Left renal pelvis (tissue), 4 donors: ENCODE data around the gene MAGI1. TPM values are rescaled to one million over a fixed set of nuclear protein-coding genes. Genes with fewer than 3 reads are reported as not detected.

Experiments used
- DNase-seq, 4 donors: peaks; one replicate each; pipeline ENCODE4 v3.0.0-alpha.2; 2013; ENCODE audit warnings: low read depth in 4 of 4, low spot score in 3 of 4
- polyA plus RNA-seq, 4 donors: library from polyadenylated mRNA; unstranded; fragments of 120-200 nt; gene quantifications; one replicate each; pipeline ENCODE4 v1.2.1, GENCODE V29; 2013; ENCODE audit not compliant: insufficient read length in 4 of 4

The MAGI1 gene
- polyA plus RNA-seq, 4 donors: 9.3 to 33.8 (median 26.9) TPM

DNA sequence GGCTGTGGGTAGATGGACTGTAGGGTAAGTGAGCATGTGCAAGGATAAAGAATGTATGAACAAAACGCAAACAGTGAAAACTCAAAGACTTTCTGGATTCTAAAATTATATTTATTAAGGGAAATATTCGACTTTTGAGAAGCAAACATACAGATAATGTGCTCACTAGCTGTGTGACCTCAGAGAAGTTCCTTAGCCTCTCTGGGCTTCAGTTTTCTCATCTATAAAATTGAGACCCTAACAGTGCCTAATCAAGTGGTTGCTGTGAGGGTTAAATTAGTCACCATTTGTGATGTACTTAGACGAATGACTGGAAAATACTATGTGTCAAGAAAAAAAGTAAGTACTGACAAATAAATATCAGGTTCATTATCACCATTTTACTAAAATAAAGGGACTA is 261.7 kb downstream of the MAGI1 start:
- DNase-seq: no peak

DNA sequence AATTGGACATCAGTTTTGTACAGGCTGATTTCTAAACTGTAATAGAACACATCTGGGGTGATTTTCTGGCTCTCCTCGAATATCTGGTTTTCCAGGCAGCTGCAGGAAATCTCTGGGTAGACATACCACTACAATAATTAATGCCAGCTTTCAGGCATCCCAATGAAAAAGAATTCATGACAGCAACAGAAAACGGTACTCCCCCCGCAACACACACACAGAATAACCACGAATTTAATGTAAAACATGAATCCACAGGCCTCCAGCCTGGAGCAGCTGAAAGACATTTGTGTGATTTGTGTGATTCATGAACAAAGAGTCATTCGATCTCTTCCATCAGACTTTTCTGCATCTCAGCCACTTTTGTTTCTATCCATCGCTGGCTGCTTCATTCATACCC is 262.2 kb downstream of the MAGI1 start:
- no peak for DNase-seq

DNA sequence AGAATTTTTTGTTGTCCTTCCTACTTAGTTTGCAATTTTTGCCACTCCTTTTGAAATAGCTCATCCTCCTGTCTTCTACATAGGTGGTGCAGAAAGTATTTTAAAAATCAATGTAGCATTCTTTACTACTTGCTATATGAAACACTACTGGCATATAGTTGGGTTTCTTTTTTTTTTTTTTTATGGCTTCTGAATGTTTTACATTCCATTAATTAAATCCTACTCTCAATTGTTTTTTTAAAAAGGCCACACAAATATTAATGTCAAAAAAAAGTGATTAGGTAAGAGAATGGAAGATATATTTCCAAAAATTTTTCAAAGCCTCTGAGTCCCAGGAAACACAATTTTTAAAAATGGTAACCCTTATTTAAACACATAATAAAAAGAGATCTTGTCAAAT is 262.6 kb downstream of the MAGI1 start:
- no peak for DNase-seq

DNA sequence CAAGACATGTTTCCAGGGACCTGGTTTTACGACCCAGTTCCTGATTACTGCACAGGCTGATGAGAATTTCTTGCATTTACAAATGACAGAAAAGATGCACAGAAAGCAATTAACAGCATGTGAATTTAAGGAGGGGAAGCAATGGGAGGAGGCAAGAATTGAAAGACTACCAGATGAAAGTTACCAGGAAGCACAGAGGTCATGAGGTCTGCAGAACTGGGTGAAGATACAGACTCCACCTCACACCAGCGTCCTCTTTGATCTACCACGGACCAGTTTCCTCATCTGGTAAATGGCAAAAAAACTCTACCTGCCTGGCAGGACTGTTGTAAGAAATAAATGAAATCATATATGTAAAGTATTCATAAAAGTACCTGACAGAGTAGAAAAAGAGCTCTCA is 266.0 kb downstream of the MAGI1 start:
- no peak for DNase-seq

DNA sequence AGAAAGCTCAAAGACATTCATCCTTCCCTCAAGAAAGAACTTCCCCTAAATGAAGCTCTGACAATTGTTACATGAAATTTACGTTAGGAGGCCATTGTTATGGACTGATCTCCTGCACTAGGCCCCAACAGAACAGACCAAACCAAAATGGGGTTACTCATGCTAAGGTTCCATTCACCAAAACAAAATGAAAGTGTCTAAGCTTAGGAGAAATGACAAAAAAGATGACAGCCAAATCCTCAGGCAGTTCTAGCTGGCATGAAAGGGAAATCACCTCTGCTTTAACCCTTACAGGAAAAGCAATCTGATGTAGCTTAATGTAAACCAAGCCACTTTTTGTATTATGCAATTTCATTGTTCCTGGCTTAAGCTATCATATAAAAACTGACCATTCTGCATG is 271.2 kb downstream of the MAGI1 start:
- no peak for DNase-seq

DNA sequence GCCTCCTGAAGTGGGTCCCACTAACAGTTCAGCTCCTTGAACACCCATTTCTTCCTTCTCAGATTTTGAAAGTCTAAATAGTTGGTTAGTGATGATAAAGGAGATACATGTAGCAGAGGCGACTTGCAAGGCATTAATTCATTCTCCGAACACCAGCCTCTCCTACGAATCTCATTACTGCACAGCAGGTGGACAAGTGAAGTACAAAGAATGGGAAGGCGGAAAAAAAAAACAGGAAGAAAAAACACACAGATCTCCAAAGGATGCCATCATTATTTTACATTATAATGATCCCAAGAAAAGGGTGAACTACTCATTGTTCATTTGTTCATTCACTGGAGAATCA is 276.5 kb downstream of the MAGI1 start:
- no peak for DNase-seq

DNA sequence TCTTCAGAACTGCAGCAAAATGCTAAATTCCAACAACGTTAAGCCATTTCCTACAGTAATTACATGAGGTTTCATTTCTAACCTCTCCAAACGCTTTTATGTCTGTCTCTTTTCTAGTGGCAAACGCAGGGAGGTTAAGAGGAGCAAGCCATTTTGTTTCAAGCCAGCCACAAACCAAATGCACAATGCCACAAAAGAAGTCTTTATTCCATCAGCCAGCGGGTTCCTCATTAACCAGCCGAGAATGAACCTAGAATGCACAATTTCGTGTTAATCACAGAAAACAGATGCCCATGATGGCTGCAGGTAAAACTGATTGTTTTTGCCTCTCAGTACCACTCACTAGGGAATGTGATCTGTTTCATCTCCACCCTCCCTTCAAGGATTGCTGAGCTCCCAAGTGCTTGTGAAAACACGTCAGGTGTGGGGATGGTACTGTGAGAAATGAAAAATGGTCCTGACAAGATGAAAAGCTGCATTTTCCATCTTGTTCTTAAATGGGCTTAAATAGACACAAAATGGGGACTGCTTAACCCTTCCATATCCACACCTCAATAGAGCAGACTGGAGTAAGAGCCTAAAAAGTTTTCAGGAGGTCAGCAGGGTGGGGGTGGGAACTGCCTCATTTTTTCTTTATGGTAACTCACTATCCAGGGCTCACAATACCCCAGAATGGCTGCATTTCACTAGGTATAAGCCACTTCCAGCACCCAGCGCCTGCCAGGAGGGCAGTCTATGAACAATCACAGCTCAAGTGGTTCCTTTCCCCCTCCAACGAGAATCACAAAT is 277.1 kb downstream of the MAGI1 start:
- no peak for DNase-seq

DNA sequence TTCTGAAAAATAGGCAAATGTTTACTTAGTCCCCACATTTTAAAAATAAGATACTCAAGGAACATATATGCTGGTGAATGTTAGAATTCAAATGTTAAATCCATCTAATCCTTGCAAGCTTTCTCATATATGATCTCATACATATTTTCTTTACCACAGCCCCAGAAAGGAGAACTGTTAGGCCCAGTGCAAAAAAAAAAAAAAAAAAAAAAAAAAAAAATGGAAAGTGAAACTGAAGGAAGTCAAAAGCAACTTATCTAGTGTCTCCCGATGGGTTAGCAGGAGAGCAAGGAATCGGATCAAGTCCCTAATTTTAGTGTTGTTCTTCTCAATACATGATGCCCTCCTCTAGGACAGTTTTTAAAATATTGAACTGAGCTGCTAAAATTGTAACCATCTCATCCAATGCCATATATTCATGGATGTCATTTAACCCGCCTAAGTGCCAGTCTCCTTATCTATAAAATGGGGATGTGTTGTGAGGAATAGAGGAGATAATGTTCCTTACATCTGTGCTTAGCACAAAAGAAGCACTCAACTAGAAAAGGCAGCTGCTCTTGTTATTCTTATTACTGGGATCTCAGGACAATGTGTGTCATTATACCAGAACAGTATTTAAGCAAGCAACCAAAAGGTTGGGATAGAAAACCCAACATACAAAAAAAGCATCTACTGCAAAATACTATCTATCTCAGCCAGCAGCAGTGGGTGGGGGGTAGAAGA is 279.7 kb downstream of the MAGI1 start:
- DNase-seq: no peak

DNA sequence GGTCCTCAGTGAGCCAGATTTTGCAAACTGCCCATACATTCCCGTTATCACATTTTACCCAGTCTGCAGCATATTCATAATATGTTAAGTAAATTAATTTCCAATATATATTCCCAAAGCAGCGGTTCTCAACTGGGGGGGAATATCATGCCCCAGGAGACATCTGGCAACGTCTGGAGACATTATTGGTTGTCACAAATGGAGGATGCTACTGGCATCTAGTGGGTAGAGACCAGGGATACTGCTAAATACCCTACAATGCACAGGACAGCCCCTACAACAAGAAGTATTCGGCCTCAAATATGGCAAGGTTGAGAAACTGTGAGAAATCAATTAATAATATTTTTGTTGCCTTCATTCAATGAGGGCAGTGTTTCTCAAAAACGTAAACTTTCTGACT is 280.3 kb downstream of the MAGI1 start:
- DNase-seq: no peak

DNA sequence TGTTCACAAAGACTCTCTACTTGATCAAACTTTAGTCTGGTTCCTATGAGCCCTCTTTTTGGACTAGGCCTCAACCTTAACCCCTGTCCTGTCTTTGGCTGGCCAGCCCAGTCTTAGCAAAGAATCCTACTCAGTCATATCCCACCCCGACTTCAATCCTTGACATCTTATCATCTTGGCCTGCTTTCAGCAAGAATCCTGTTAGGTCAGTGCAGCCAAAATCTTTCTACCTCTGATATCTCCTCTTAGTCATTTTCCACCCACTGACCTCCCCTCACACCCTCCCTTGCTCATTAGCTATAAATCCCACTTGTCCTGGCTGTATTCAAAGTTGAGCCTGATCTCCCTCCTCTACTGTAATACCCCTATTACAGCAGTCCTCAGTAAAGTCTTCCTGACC is 286.1 kb downstream of the MAGI1 start:
- no peak for DNase-seq

DNA sequence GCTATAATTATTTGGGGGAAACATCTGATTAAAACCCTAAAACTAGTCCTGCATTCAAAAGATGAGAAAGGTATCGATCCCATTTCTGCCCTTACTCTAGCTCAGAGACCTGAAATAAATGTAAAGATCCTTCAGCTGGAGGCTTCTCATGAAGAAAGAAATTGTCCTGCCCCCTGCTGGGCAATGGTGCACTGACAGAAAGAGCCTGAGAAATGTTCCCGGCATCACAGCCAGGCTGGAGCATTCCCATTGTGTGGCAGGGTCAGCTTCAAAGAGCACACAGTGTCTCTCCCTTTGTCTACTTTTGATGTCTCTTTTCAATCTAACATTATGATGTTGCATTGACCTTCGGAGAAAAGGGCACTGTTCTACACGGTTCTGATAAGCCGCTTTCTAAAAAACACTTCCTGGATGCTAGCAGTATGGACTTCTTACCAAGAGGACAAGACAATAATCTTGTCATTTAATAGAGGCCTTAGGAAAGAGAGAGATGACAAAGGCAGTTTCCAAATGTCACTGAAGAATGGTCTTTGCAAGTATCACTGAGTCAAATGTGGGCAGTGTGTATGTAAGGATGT is 287.5 kb downstream of the MAGI1 start:
- DNase-seq: peak in 1 of 4 donors; percentile 14

DNA sequence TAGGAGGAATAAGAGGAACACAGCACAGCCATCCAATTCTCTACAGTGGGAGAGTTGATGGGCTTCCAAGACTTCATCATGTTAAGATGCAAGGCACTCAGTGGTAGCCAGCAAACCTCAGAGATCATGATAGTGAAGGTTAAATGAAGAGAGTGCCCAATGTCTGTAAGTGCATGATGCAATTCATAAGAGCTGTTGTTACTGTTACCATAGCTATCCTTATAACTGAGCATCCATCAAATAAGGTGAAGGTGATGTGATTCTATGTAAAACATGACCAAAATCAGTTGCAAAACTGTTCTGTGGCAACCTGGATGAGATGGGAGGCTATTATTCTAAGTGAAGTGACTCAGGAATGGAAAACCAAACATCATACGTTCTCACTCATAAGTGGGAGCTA is 289.7 kb downstream of the MAGI1 start:
- DNase-seq: no peak

DNA sequence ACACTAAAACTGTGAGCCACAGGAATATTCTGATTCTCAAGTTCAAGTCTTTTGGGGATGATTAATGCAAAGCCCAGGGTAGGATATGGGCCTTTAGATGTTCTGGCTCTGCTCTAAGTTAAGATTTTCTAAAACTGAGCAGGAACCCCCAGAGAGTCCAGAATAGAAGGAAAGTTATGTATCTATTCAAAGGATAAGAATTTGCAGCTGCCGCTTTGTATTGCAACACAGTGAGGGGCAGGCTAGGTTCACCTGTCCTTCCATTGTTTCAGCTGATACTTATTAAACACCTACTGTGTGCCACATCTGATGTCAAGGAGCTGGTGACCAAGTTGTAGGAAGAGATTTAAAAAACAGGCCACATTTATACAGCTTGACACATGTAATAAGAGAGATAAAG is 290.4 kb downstream of the MAGI1 start:
- DNase-seq: no peak

DNA sequence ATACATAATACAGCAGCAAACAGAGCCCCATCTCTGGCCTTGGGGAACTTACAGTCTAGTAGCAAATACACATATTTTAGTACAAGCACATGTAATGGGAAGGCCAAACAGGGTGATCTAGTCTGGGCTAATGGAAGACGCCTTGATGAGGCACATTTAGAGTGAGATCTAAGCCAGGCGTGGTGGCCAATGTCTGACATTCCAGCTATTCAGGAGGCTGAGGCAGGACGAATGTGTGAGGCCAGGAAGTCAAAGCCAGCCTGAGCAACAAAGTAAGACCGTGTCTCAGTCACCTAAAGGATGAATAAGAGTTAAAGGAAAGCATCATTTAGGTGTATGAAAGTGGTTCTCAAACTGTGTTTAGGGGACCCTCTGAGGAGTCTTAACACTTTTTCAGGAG is 291.9 kb downstream of the MAGI1 start:
- no peak for DNase-seq

DNA sequence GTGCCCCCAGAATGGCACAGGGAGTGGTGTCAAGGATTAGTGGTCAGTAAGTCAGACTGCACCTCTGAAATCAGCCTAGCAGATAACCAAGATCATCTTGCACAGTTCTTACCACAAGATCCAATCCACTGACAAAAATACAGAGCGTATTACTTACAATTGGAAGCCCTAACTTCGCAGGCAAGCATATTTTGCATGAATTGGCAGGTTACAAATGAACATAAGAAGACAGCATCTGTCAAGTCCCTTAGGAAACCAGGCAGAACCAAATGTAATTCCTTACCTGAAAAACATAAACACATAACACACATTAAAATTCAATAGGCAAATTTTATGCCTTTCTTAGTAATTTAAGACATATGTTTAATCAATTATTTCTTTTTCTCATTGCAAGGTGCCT is 293.4 kb downstream of the MAGI1 start:
- DNase-seq: no peak

DNA sequence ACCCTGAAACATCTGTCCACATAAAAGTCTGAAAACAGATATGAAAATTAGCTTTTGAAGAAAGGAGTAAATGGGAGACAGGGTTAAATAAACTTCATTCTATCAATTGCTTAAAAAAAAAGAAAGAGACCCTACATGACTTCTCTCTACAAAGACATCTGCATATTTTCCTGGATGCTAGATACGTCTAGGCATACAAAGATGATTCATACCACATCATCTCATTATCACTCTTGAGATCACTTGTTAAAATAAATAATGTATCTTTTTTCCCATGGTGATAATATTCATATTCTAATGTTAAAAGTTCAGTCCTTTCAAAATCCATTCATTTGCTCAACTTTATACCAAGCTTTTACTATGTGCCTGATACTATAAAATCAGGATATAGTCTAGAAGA is 295.8 kb downstream of the MAGI1 start:
- no peak for DNase-seq

DNA sequence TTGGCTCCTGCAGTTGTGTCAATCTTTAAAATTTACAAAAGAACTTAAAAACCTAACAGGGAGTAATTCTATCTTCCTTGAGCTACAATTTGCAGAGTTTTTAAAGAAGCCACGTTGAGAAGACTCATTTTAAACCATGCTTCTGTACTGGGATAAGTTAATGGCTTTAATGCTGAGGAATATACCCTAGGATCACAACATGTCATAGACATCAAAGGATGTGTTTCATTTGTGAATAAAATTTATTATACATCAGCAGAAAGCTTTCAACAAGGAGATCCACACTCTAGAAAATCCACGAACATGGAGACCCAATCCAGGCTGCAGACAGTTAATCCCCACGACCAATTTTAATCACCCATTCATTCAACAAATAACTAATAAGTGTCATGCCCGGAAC is 297.2 kb downstream of the MAGI1 start:
- no peak for DNase-seq

DNA sequence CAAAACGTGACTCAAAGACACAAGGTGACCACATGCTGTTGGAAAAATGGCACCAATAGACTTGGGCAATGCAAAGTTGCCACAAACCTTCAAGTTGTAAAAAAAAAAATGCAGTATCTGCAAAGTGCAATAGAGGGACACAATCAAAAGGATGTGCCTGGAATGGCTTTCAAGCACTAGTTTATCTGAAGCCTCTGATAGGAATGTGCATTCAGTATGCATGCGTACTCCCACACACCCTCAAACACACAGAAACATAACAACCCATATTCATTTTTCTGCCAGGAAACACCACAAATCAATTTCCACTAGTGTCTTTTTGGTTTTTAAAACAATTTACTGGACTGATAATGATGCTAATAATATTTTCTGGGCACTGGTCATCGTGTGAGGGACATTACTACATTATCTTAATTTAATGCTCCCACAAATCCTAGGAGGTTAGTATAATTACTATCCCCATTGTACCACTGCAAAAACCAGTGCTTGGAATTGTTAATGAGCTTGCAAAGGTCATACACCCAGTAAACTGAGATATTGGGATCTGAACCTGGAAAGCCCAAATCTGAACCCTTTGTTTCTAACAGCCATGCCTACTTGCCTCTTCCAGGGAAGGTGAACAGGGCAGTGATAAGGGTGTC is 298.7 kb downstream of the MAGI1 start:
- DNase-seq: no peak

DNA sequence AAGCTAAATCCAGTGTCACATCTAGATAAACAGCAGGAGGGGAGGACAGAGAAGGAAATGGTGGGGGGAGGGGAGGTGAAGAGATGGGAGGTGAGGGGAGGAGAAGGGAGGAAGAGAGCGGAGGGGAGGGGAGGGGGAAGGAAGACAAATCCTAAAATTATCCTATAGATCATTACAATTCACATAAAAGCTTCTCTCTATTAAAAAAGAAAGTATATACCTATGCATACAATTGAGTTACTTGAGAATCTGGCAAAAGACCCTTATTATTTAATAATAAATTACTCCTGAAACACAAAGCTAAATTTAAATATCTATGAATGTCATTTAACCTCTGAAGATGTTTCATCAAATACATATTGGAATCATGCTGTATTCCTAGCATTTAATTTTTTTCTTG is 303.9 kb downstream of the MAGI1 start:
- no peak for DNase-seq

DNA sequence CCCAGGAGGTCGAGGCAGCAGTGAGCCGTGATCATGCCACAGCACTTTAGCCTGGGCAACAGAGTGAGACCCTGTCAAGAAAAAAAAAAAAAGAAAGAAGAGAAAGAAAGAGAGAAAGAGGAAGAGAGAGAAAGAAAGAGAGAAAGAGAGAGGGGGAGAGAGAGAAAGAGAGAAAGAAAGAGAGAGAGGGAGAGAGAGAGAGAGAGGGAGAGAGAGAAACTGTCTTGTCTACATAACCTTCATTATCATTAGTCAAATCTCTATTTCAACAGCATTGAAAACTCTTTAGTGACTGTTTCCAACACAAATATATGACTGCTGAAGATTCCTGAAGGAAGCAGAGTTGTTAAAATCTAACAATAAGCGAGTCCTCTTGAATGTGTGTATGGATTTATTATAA is 304.3 kb downstream of the MAGI1 start:
- no peak for DNase-seq

DNA sequence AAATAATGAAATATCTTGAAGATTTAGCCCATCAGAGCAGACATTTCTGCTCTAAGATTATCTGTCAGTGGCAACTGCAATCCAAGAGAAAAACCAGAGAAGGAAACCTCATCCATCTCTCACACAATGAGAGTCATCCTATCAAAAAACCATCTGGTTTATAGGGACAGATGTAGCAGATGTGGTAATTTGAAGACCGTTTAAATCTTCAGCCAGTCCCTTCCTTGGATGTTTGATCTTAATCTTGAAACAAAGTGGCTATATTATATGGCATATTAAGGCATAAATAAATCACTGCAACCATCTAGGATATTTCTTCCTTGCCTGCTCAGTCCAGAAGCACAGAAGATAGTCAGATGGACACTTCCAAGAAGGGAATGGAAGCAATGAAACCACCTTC is 305.3 kb downstream of the MAGI1 start:
- DNase-seq: no peak
